H1 (cell line): Measurements from ENCODE around the gene MCAT. TPM values are rescaled to one million over a fixed set of nuclear protein-coding genes. Genes with fewer than 3 reads are reported as not detected.

ENCODE experiments used
- CTCF ChIA-PET: fragments of 300-600 bp; sonication (Branson Sonifier 250); formaldehyde crosslinking; loops from one replicate; lab custom pipeline; 2021; ENCODE audit not compliant: partially characterized antibody; lab: Charles Lee
- POLR2A ChIA-PET: fragments of 300-600 bp; sonication (Branson Sonifier 250); formaldehyde crosslinking; loops from one replicate; lab custom pipeline; 2021; ENCODE audit warnings: inconsistent platforms; ENCODE audit not compliant: partially characterized antibody; lab: Charles Lee
- DNase-seq, 2 experiments: peaks; one replicate each; pipeline versions ENCODE4 v3.0.0 to v3.0.0-alpha.2; 2010 to 2022; ENCODE audit warnings: low spot score in 2 of 2, low read depth in 1 of 2, mixed read lengths in 1 of 2
- FAIRE-seq: peaks from 2 replicates; lab custom pipeline; 2011; peaks lifted over from hg19 to GRCh38; lab: Jason Lieb, UNC
- H2AFZ ChIP-seq: 2 replicates; pipeline ENCODE4 v1.8.1; 2012; ENCODE audit warnings: low read length, inconsistent platforms
- H2AK5ac ChIP-seq: 2 replicates; pipeline ENCODE4 v1.6.1; 2013; ENCODE audit warnings: low read depth, low read length
- H2BK120ac ChIP-seq: replicated peaks from 2 replicates; pipeline ENCODE3; 2013; ENCODE audit warnings: low read depth, low read length, inconsistent platforms
- H2BK12ac ChIP-seq: 2 replicates; pipeline ENCODE4 v1.6.1; 2013; ENCODE audit warnings: low read depth, low read length
- H2BK15ac ChIP-seq: 2 replicates; pipeline ENCODE4 v1.6.1; 2013; ENCODE audit warnings: low read length
- H2BK20ac ChIP-seq: 2 replicates; pipeline ENCODE4 v1.6.1; 2013; ENCODE audit warnings: low read length
- H2BK5ac ChIP-seq: 2 replicates; pipeline ENCODE4 v1.6.1; 2013; ENCODE audit warnings: low read depth, low read length
- H3K14ac ChIP-seq: 2 replicates; pipeline ENCODE4 v1.6.1; 2013; ENCODE audit warnings: inconsistent platforms; ENCODE audit not compliant: insufficient read length
- H3K18ac ChIP-seq: 2 replicates; pipeline ENCODE4 v1.6.1; 2013; ENCODE audit warnings: low read length; ENCODE audit errors: extremely low read depth
- H3K23ac ChIP-seq: 2 replicates; pipeline ENCODE4 v1.6.1; 2013; ENCODE audit warnings: inconsistent platforms; ENCODE audit not compliant: insufficient read length
- H3K23me2 ChIP-seq: 2 replicates; pipeline ENCODE4 v1.6.1; 2013; ENCODE audit warnings: low read depth, low read length
- H3K27ac ChIP-seq: 2 replicates; pipeline ENCODE4 v1.6.1; 2011; ENCODE audit warnings: low read depth, low read length, inconsistent platforms
- H3K27me3 ChIP-seq, 4 experiments: replicated peaks in 1 of 4; 1 replicate in 1 of 4; 2 replicates in 3 of 4; pipeline versions ENCODE4 v1.6.1 to v1.8.1; 2011 to 2013; ENCODE audit warnings: low read length in 3 of 4, mild to moderate bottlenecking in 3 of 4, inconsistent platforms in 2 of 4, mixed read lengths in 2 of 4, moderate library complexity in 1 of 4; ENCODE audit not compliant: control insufficient read depth in 3 of 4, insufficient read depth in 3 of 4; ENCODE audit errors: extremely low read depth in 1 of 4
- H3K36me3 ChIP-seq, 4 experiments: 2 replicates each; pipeline versions ENCODE4 v1.6.1 to v1.8.1; 2011 to 2013; ENCODE audit warnings: mild to moderate bottlenecking in 4 of 4, low read length in 3 of 4, moderate library complexity in 2 of 4, control low read depth in 1 of 4, inconsistent platforms in 1 of 4; ENCODE audit not compliant: insufficient read depth in 4 of 4, control insufficient read depth in 2 of 4
- H3K4ac ChIP-seq: replicated peaks from 2 replicates; pipeline ENCODE3; 2013; ENCODE audit warnings: low read length, low read depth, mixed read lengths, inconsistent platforms; ENCODE audit not compliant: insufficient read length
- H3K4me1 ChIP-seq, 4 experiments: replicated peaks in 1 of 4; 1 replicate in 1 of 4; 2 replicates in 3 of 4; pipeline versions ENCODE4 v1.6.1 to v1.8.1; 2011 to 2013; ENCODE audit warnings: low read length in 3 of 4, inconsistent platforms in 2 of 4, mixed read lengths in 1 of 4; ENCODE audit not compliant: insufficient read depth in 4 of 4, control insufficient read depth in 3 of 4
- H3K4me2 ChIP-seq, 2 experiments: 2 replicates each; pipeline versions ENCODE4 v1.6.1 to v1.8.1; 2011 to 2013; ENCODE audit warnings: low read depth in 2 of 2, low read length in 2 of 2, control low read depth in 1 of 2, inconsistent platforms in 1 of 2, mild to moderate bottlenecking in 1 of 2; ENCODE audit not compliant: insufficient read depth in 1 of 2
- H3K4me3 ChIP-seq, 4 experiments: fragments of 200-600, 300-600 bp in 1 of 4; sonication (generic), shearing (Covaris generic), sonication (Bioruptor Twin) in 1 of 4; 2 replicates each; pipeline versions ENCODE4 v1.5.1 to v1.8.1; 2011 to 2016; ENCODE audit warnings: low read length in 4 of 4, low read depth in 3 of 4, control low read depth in 2 of 4, inconsistent platforms in 2 of 4, mild to moderate bottlenecking in 2 of 4, mixed read lengths in 1 of 4, moderate library complexity in 1 of 4; ENCODE audit not compliant: insufficient read depth in 2 of 4; ENCODE audit errors: extremely low read depth in 1 of 4
- H3K56ac ChIP-seq: replicated peaks from 2 replicates; pipeline ENCODE3; 2013; ENCODE audit warnings: low read depth, mild to moderate bottlenecking, mixed read lengths, low read length, inconsistent platforms; ENCODE audit not compliant: insufficient read length
- H3K79me1 ChIP-seq: 2 replicates; pipeline ENCODE4 v1.6.1; 2013; ENCODE audit warnings: low read depth, low read length, control low read depth
- H3K79me2 ChIP-seq, 2 experiments: 2 replicates each; pipeline versions ENCODE4 v1.6.1 to v1.8.1; 2012 to 2013; ENCODE audit warnings: low read length in 2 of 2, mild to moderate bottlenecking in 2 of 2, inconsistent platforms in 1 of 2; ENCODE audit not compliant: insufficient read depth in 2 of 2, control insufficient read depth in 1 of 2
- H3K9ac ChIP-seq, 4 experiments: replicated peaks in 1 of 4; 1 replicate in 1 of 4; 2 replicates in 3 of 4; pipeline versions ENCODE4 v1.6.1 to v1.8.1; 2011 to 2013; ENCODE audit warnings: low read depth in 3 of 4, low read length in 3 of 4, control low read depth in 2 of 4, mild to moderate bottlenecking in 2 of 4, moderate library complexity in 2 of 4, inconsistent platforms in 1 of 4; ENCODE audit errors: extremely low read depth in 1 of 4
- H3K9me3 ChIP-seq, 2 experiments: 2 replicates each; pipeline versions ENCODE4 v1.6.1 to v1.8.1; 2012 to 2013; ENCODE audit warnings: mild to moderate bottlenecking in 2 of 2, moderate library complexity in 2 of 2, control low read depth in 1 of 2, inconsistent platforms in 1 of 2, low read depth in 1 of 2, low read length in 1 of 2, mixed read lengths in 1 of 2; ENCODE audit not compliant: insufficient read depth in 2 of 2
- H4K20me1 ChIP-seq, 2 experiments: replicated peaks in 1 of 2; 2 replicates each; pipeline versions ENCODE3 to v1.8.1; 2011 to 2013; ENCODE audit warnings: inconsistent platforms in 2 of 2, low read length in 2 of 2, mild to moderate bottlenecking in 1 of 2; ENCODE audit not compliant: insufficient read depth in 2 of 2, control insufficient read depth in 1 of 2
- H4K5ac ChIP-seq: 2 replicates; pipeline ENCODE4 v1.6.1; 2013; ENCODE audit warnings: low read length, low read depth, mixed read lengths, inconsistent platforms; ENCODE audit not compliant: insufficient read length
- H4K8ac ChIP-seq: 2 replicates; pipeline ENCODE4 v1.8.0; 2013; ENCODE audit warnings: mild to moderate bottlenecking, moderate library complexity, low read length, inconsistent platforms; ENCODE audit not compliant: insufficient read depth; ENCODE audit errors: extremely low read depth
- H4K91ac ChIP-seq: replicated peaks from 2 replicates; pipeline ENCODE3; 2013; ENCODE audit warnings: low read length, mixed read lengths, inconsistent platforms; ENCODE audit not compliant: insufficient read length
- NRF1 ChIP-seq: IDR thresholded peaks from 2 replicates; pipeline ENCODE4 v1.6.1; 2011; ENCODE audit warnings: mild to moderate bottlenecking, low read depth, low read length, improper control_type of control experiment
- WGBS, 2 experiments: shearing (Covaris generic) in 1 of 2; methylation state at CpG; one replicate each; pipeline versions ENCODE4 v1.1.6 to v1.1.7; 2013 to 2015; ENCODE audit warnings: low lambda C conversion rate in 2 of 2, mixed read lengths in 2 of 2, inconsistent platforms in 1 of 2, low coverage in 1 of 2, missing lambda C conversion rate in 1 of 2; ENCODE audit not compliant: insufficient replicate concordance in 2 of 2, insufficient coverage in 1 of 2, insufficient read length in 1 of 2; ENCODE audit errors: extremely low coverage in 1 of 2, missing lambda C conversion rate in 1 of 2; 5-methylcytosine and 5-hydroxymethylcytosine counted together
- polyA plus RNA-seq, 7 experiments: library from polyadenylated mRNA; depleted of rRNA in 3 of 7; stranded (reverse) in 5 of 7; unstranded in 2 of 7; fragments of >200 nt in 5 of 7; fragments of 200-250 nt in 2 of 7; gene quantifications; 1 replicate in 5 of 7; 2 replicates in 1 of 7; 4 replicates in 1 of 7; pipeline versions ENCODE4 v1.2.1 to v1.2.3, GENCODE V29; 2011 to 2013; ENCODE audit warnings: missing spikeins in 2 of 7, mixed read lengths in 2 of 7
- total RNA-seq: library from RNA; stranded (reverse); fragmentation: NEBNext Ultra II Directional; extraction: Animal tissue kit (Norgen Biotek cat#: 25700); gene quantifications from 2 replicates; pipeline ENCODE4 v1.2.1, GENCODE V29; 2021

MCAT gene
- total and polyA plus RNA-seq, 2 of the 8 experiments (the other 6 are each of a cell fraction or from before 2014, with no cell fraction given), result 15.8 to 17.4 TPM

- peaks cover under 1 to 13% (median 9%) of the 10 kb centered on the region in 4 experiments for H3K27me3 ChIP-seq
- no peak overlapping the region for H2BK120ac ChIP-seq
- H3K23ac ChIP-seq, result no peak overlapping the region
- H2AFZ ChIP-seq, result no peak overlapping the region
- no peak for TF ChIP-seq NRF1
- TF ChIP-seq, all 59 proteins: peak for 0
- no peak overlapping the region for H3K18ac ChIP-seq
- ChIA-PET CTCF (interaction anchor here (0.7 to 1.3 kb wide), 3 partner anchors 10 to 20 kb away, joined by 3 to 6 read pairs (median 4); no protein-coding TSS in a partner anchor), POLR2A (interaction anchor here (0.6 kb wide), 3 partner anchors 47 to 68 kb away, joined by 3 to 4 read pairs (median 3); no protein-coding TSS in a partner anchor)
- no peak overlapping the region for H3K4ac ChIP-seq
- DNase-seq, result no peak
- WGBS, 2 experiments, result 92% methylated on average over 7 of the region's 7 CpGs; no CpG with 5 or more reads in 1 of the 2 experiments
- H2BK20ac ChIP-seq, result no peak overlapping the region
- H2AK5ac ChIP-seq, result no peak overlapping the region
- H4K8ac ChIP-seq, result no peak overlapping the region
- no peak overlapping the region for H2BK5ac ChIP-seq
- no peaks in the 10 kb centered on the region for H3K9me3 ChIP-seq
- no peak overlapping the region for H2BK15ac ChIP-seq
- no peak overlapping the region for H3K9ac ChIP-seq
- H3K14ac ChIP-seq, result no peak overlapping the region
- no peak overlapping the region for H3K4me3 ChIP-seq
- no peaks in the 10 kb centered on the region for H3K79me2 ChIP-seq
- H3K79me1 ChIP-seq, result no peaks in the 10 kb centered on the region; the same call in 1 of the 2 replicates
- no peak overlapping the region for H4K5ac ChIP-seq
- H3K56ac ChIP-seq, result no peak overlapping the region
- peaks cover 3% of the 10 kb centered on the region in 2 experiments for H4K20me1 ChIP-seq
- no peaks in the 10 kb centered on the region for H3K23me2 ChIP-seq
- peaks cover 0 to 10% (median 3%) of the 10 kb centered on the region in 4 experiments; a peak in 4 of 7 replicates for H3K4me1 ChIP-seq
- no peaks in the 10 kb centered on the region for H3K36me3 ChIP-seq
- H3K4me2 ChIP-seq, result no peak overlapping the region
- no peak overlapping the region for H4K91ac ChIP-seq
- H2BK12ac ChIP-seq, result no peak overlapping the region
- no peak for FAIRE-seq
- H3K27ac ChIP-seq, result no peak overlapping the region
Measured at GRCh38 chr22:43116932-43117331, 26.3 kb downstream of the MCAT start.
